K562 (cell line): ENCODE results near the gene SURF4. TPM values are rescaled to one million over a fixed set of nuclear protein-coding genes. Genes with fewer than 3 reads are reported as not detected.
A peak's percentile ranks its signal among the peaks of the same experiment; 100 is the strongest.

Experiments
- ATAC-seq: fragments of 200-7000 bp; cut with Tn5 transposase; 3 replicates; pipeline ENCODE4 v1.9.1; 2020; ENCODE audit warnings: moderate library complexity
- BruUV-seq: library from RNA; stranded (reverse); fragments of 400-500 nt; replicated peaks from 2 replicates; lab custom pipeline; 2021; lab: Mats Ljungman, UMichigan
- CTCF ChIA-PET: fragments of 300-600 bp; formaldehyde crosslinking; extraction: SDS; loops from one replicate; lab custom pipeline; 2021; ENCODE audit warnings: low intra/inter-chr PET ratio; lab: Yijun Ruan, JAX
- POLR2A ChIA-PET: fragments of 300-600, 350-650 bp; sonication (Branson Sonifier 250); formaldehyde crosslinking; extraction: SDS; loops from one replicate; lab custom pipeline; 2021; ENCODE audit warnings: antibody characterized with exemption, inconsistent platforms; lab: Yijun Ruan, JAX
- DNase-seq, 4 experiments: peaks; one replicate each; pipeline versions ENCODE4 v3.0.0 to v3.0.0-alpha.2; 2011 to 2018; ENCODE audit warnings: low spot score in 3 of 4, mixed read lengths in 3 of 4; ENCODE audit errors: extremely low read depth in 1 of 4
- FAIRE-seq: peaks from 2 replicates; lab custom pipeline; 2011; peaks lifted over from hg19 to GRCh38; lab: Jason Lieb, UNC
- H2AFZ ChIP-seq: 2 replicates; pipeline ENCODE4 v1.6.0; 2011; ENCODE audit warnings: low read depth, low read length, control low read depth, inconsistent platforms
- H3K27ac ChIP-seq: fragments of 200-600 bp; 3 replicates; pipeline ENCODE4 v1.8.0; 2011; ENCODE audit warnings: low read depth, mild to moderate bottlenecking, control low read depth, inconsistent platforms, low read length, moderate library complexity, mixed read lengths; ENCODE audit errors: extremely low read depth
- H3K27me3 ChIP-seq, 2 experiments: fragments of 300-600 bp in 1 of 2; 2 replicates in 1 of 2; 3 replicates in 1 of 2; pipeline versions ENCODE4 v1.6.0 to v1.8.0; 2011; ENCODE audit warnings: inconsistent platforms in 2 of 2, low read length in 2 of 2, mild to moderate bottlenecking in 1 of 2, mixed read lengths in 1 of 2, moderate library complexity in 1 of 2; ENCODE audit not compliant: control insufficient read depth in 2 of 2, insufficient read depth in 2 of 2
- H3K36me3 ChIP-seq: fragments of 300-600 bp; 3 replicates; pipeline ENCODE4 v1.8.0; 2011; ENCODE audit warnings: mild to moderate bottlenecking, low read length, inconsistent platforms; ENCODE audit not compliant: control insufficient read depth, insufficient read depth
- H3K4me1 ChIP-seq, 2 experiments: fragments of 200-600 bp in 1 of 2; replicated peaks in 1 of 2; 2 replicates in 1 of 2; 3 replicates in 1 of 2; pipeline versions ENCODE4 v1.5.1 to v1.8.0; 2011; ENCODE audit warnings: inconsistent platforms in 2 of 2, low read length in 2 of 2, mild to moderate bottlenecking in 1 of 2, mixed read lengths in 1 of 2, moderate library complexity in 1 of 2; ENCODE audit not compliant: control insufficient read depth in 2 of 2, insufficient read depth in 2 of 2
- H3K4me2 ChIP-seq: 2 replicates; pipeline ENCODE4 v1.6.1; 2011; ENCODE audit warnings: low read length, control low read depth, inconsistent platforms, mixed read lengths; ENCODE audit not compliant: insufficient read depth
- H3K4me3 ChIP-seq: fragments of 200-600 bp; sonication (generic), shearing (Covaris generic); 2 replicates; pipeline ENCODE4 v1.5.1; 2016; ENCODE audit warnings: control low read depth, inconsistent platforms
- H3K79me2 ChIP-seq: fragments of 200-600 bp; 3 replicates; pipeline ENCODE4 v1.8.0; 2011; ENCODE audit warnings: low read length, inconsistent platforms; ENCODE audit not compliant: control insufficient read depth, insufficient read depth
- H3K9ac ChIP-seq, 2 experiments: 2 replicates each; pipeline versions ENCODE4 v1.6.0 to v1.6.1; 2011; ENCODE audit warnings: low read depth in 2 of 2, low read length in 2 of 2, control low read depth in 1 of 2, inconsistent platforms in 1 of 2, mild to moderate bottlenecking in 1 of 2, mixed read lengths in 1 of 2; ENCODE audit not compliant: insufficient read depth in 1 of 2
- H3K9me1 ChIP-seq: one replicate; pipeline ENCODE4 v1.6.0; 2011; ENCODE audit warnings: inconsistent platforms, mild to moderate bottlenecking, low read length, moderate library complexity; ENCODE audit not compliant: control insufficient read depth, insufficient read depth
- H3K9me3 ChIP-seq: replicated peaks from 2 replicates; pipeline ENCODE4 v1.5.1; 2011; ENCODE audit warnings: low read depth, low read length, inconsistent platforms; ENCODE audit not compliant: control insufficient read depth, insufficient read depth
- H4K20me1 ChIP-seq: replicated peaks from 2 replicates; pipeline ENCODE4 v1.6.1; 2011; ENCODE audit warnings: low read length, inconsistent platforms, mixed read lengths; ENCODE audit not compliant: control insufficient read depth, insufficient read depth
- BDP1 ChIP-seq: IDR thresholded peaks from 3 replicates; pipeline ENCODE4 v1.6.1; 2011; ENCODE audit not compliant: insufficient read length, insufficient read depth
- BRF1 ChIP-seq: IDR thresholded peaks from 3 replicates; pipeline ENCODE4 v1.6.1; 2011; ENCODE audit warnings: borderline replicate concordance, mild to moderate bottlenecking; ENCODE audit not compliant: insufficient read length; ENCODE audit errors: extremely low read depth
- ETS2 ChIP-seq: IDR thresholded peaks from 2 replicates; pipeline ENCODE4 v1.6.1; 2016; ENCODE audit warnings: borderline replicate concordance, missing genetic modification characterization, mild to moderate bottlenecking, moderate library complexity, missing compliant biosample characterization; ENCODE audit not compliant: poor library complexity, severe bottlenecking
- ETV6 ChIP-seq, 3 experiments: fragments of 150-350 bp in 1 of 3; sonication (generic) in 1 of 3; formaldehyde crosslinking in 1 of 3; IDR thresholded peaks; 2 replicates each; pipeline versions ENCODE4 v1.6.1 to v1.8.0; 2014 to 2022; ENCODE audit warnings: borderline replicate concordance in 2 of 3, low read depth in 2 of 3, antibody characterized with exemption in 1 of 3, low read length in 1 of 3, mild to moderate bottlenecking in 1 of 3, missing genetic modification reagents in 1 of 3
- GTF2E2 ChIP-seq: fragments of 200-800 bp; sonication (Bioruptor generic); IDR thresholded peaks from 2 replicates; pipeline ENCODE4 v1.6.1; 2016; ENCODE audit warnings: missing genetic modification characterization, missing compliant biosample characterization
- MED1 ChIP-seq: sonication (generic); formaldehyde crosslinking; IDR thresholded peaks from 2 replicates; pipeline ENCODE4 v1.8.1; 2023; ENCODE audit warnings: missing genetic modification reagents, borderline replicate concordance
- NFATC3 ChIP-seq: fragments of 450-650 bp; IDR thresholded peaks from 2 replicates; pipeline ENCODE4 v1.6.1; 2017; ENCODE audit warnings: mild to moderate bottlenecking
- NR3C1 ChIP-seq: sonication (generic); formaldehyde crosslinking; IDR thresholded peaks from 2 replicates; pipeline ENCODE4 v1.8.1; 2022; ENCODE audit warnings: missing genetic modification reagents
- PTRF ChIP-seq: fragments of 450-650 bp; IDR thresholded peaks from 2 replicates; pipeline ENCODE4 v1.6.1; 2016; ENCODE audit warnings: mild to moderate bottlenecking, missing genetic modification characterization, missing compliant biosample characterization
- SOX6 ChIP-seq: fragments of 450-650 bp; IDR thresholded peaks from 2 replicates; pipeline ENCODE4 v1.6.1; 2014; ENCODE audit warnings: mild to moderate bottlenecking
- SRF ChIP-seq, 2 experiments: fragments of 250-450, 450-650 bp in 1 of 2; sonication (Bioruptor Pico) in 1 of 2; sonication (generic) in 1 of 2; formaldehyde crosslinking; IDR thresholded peaks; 2 replicates each; pipeline versions ENCODE4 v1.5.0 to v1.5.1; 2020 to 2022; ENCODE audit warnings: mild to moderate bottlenecking in 1 of 2, missing genetic modification reagents in 1 of 2
- ZNF436 ChIP-seq: fragments of 250-450, 450-650 bp; sonication (Bioruptor Pico); formaldehyde crosslinking; IDR thresholded peaks from 2 replicates; pipeline ENCODE4 v1.7.0; 2020; ENCODE audit warnings: mild to moderate bottlenecking
- WGBS: fragments of 100-300 bp; shearing (Covaris generic); methylation state at CpG from one replicate; pipeline ENCODE4 v1.1.6; 2016; ENCODE audit warnings: low coverage, mixed read lengths; ENCODE audit not compliant: insufficient coverage; ENCODE audit errors: missing lambda C conversion rate; 5-methylcytosine and 5-hydroxymethylcytosine counted together
- in situ Hi-C: fragments of 300-500 bp; cut with MboI; formaldehyde crosslinking; loops from 4 replicates; pipeline ENCODE4 v1.15.0; 2018; ENCODE audit warnings: inconsistent platforms, mixed read lengths
- intact Hi-C: fragments of 100-400 bp; cut with micrococcal nuclease; formaldehyde crosslinking; loops from 2 replicates; pipeline ENCODE4 v1.14.2; 2022
- polyA plus RNA-seq, 8 experiments: library from polyadenylated mRNA; depleted of rRNA in 4 of 8; stranded (reverse) in 5 of 8; unstranded in 3 of 8; fragments of >200 nt; fragmentation: Nextera tagmentation in 2 of 8; fragmentation: Illumina TruSeq in 1 of 8; extraction: Ambion mirVana in 2 of 8; extraction: Trizol in 1 of 8; gene quantifications; 2 replicates each; pipeline versions ENCODE4 v1.2.1 to v1.2.3, GENCODE V29; 2011 to 2014; ENCODE audit warnings: inconsistent platforms in 1 of 8, missing spikeins in 1 of 8
- total RNA-seq, 7 experiments: library from RNA; depleted of rRNA in 6 of 7; stranded (reverse); fragments of >200 nt in 6 of 7; fragmentation: Illumina TruSeq in 2 of 7; extraction: Trizol in 2 of 7; gene quantifications; 2 replicates each; pipeline versions ENCODE4 v1.2.1 to v1.2.3, GENCODE V29; 2011 to 2021; ENCODE audit warnings: low replicate concordance in 1 of 7

SURF4 gene
- total and polyA plus RNA-seq, 9 of the 15 experiments (the other 6 are each of a cell fraction or from before 2014, with no cell fraction given), result 8.4 to 176 (median 130) TPM

DNA sequence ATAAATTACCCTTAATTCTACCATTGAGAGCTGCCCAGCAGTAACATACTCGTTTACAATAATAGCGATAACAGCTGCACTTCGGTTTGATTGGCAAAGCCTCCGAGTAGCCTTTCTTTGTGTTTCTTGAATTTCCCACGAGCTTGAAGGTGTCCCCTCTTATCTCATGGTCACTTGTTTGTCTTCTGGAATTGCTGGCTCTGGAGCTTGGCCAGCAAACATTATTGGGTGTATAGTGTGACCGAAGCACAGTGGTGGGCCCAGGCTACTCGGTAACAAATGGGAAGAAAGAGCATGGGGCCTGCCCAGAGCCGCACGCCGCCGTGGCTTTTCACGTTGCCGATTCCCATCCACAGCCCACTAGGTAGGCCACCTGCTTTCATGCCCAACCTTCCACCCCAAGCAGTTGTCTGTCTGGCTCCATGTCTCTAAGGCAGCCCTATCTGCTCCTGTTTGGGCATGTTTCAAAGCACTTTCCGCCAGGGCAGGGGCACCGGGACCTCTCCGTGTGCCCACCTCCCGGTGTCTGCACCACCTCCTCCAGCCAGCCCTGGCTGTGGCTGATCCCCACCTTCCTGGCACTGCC is 9.0 kb upstream of the SURF4 start:
- no peak for TF ChIP-seq SOX6
- no peak for TF ChIP-seq NFATC3
- no peak for TF ChIP-seq GTF2E2
- no peak for TF ChIP-seq ETS2 (tag)
- no peak for TF ChIP-seq MED1 (CRISPR knock-in tag)
- no peak for TF ChIP-seq SRF (CRISPR knock-in tag; IDR thresholded peaks at IDR 0.05)
- no peak for TF ChIP-seq NR3C1 (CRISPR knock-in tag)
- no peak for TF ChIP-seq BDP1
- no peak for TF ChIP-seq ETV6 (IDR thresholded peaks at IDR 0.05; ENCODE audit: borderline replicate concordance in 1 of 2, low read depth in 2 of 2, low read length in 1 of 2)
- TF ChIP-seq ETV6 (CRISPR knock-in tag; IDR thresholded peaks at IDR 0.05; ENCODE audit: borderline replicate concordance), result no peak
- TF ChIP-seq ZNF436, result no peak
- TF ChIP-seq BRF1, result no peak
- no peak for TF ChIP-seq PTRF (tag)
- Histone ChIP-seq H3K27ac (no peak overlapping the region), H2AFZ (no peak overlapping the region), H3K9me3 (peaks cover 5% of the 10 kb centered on the region), H3K9me1 (no peaks in the 10 kb centered on the region), H3K4me3 (no peak overlapping the region), H3K27me3 (peaks cover 22 to 45% of the 10 kb centered on the region in 2 experiments; a peak in 4 of 5 replicates), H3K79me2 (no peaks in the 10 kb centered on the region), H3K4me2 (no peak overlapping the region), H3K9ac (peak overlapping the region in 1 of 2 experiments; percentile 14; a peak in 1 of 4 replicates), H4K20me1 (no peaks in the 10 kb centered on the region; the same call in 1 of the 2 replicates), H3K36me3 (no peaks in the 10 kb centered on the region), H3K4me1 (peaks cover 0 to 14% of the 10 kb centered on the region in 2 experiments; a peak in 2 of 5 replicates)
- ChIA-PET POLR2A (interaction anchor here (0.6 to 2.9 kb wide), 6 partner anchors 8 to 37 kb away, joined by 3 to 13 read pairs (median 4); partner anchors contain the start of genes MED22 and STKLD1), CTCF (no interaction called here)
- WGBS, result 36% methylated on average over 17 of the region's 17 CpGs
- DNase-seq (no peak), ATAC-seq (no peak), FAIRE-seq (peak; percentile 32)
- BruUV-seq, result no TSS peak
- in situ Hi-C loops, result no loop called here
- intact Hi-C loops, result no loop called here
